PC-9 (cell line): ENCODE results near the gene ZNF43.

Experiments used
- CTCF ChIP-seq: fragments of 200-600 bp; sonication (generic); conservative IDR thresholded peaks from 2 replicates; pipeline ENCODE4 v1.6.1; 2017; ENCODE audit warnings: mixed run types, antibody characterized with exemption, mild to moderate bottlenecking, moderate library complexity
- EZH2 ChIP-seq: fragments of 200-600 bp; sonication (generic); IDR thresholded peaks from 2 replicates; pipeline ENCODE4 v1.8.0; 2017; ENCODE audit warnings: antibody characterized with exemption, low read depth

- TF ChIP-seq CTCF (no peak), EZH2 (no peak)
These were observed 46.4 kb downstream of the ZNF43 start for GRCh38 chr19:21789466-21790085.
